Stimulated activated naive CD8-positive, alpha-beta T cell treated with anti-CD3 and anti-CD28 coated beads, Interleukin-15, amount 100 ng/mL, for 72 hours (primary cell): ENCODE measurements around the gene ABHD2.
"Not testable (repeated sequence)": the region's sequence is repeated elsewhere in the genome, so short reads cannot be mapped to it uniquely, and the experiment has no call there.

Experiments
- ATAC-seq: fragments of 150-1000 bp; cut with Tn5 transposase; 2 replicates; pipeline ENCODE4 v1.10.0; 2021; ENCODE audit warnings: mild to moderate bottlenecking, moderate library complexity
- DNase-seq, 2 donors: peaks; one replicate each; pipeline ENCODE4 v3.0.0; 2021 to 2022
- H3K27ac Mint-ChIP-seq, 2 donors: one replicate each; pipeline ENCODE4 v1.8.0; 2022; ENCODE audit warnings: mild to moderate bottlenecking in 2 of 2, mixed read lengths in 2 of 2, moderate library complexity in 2 of 2
- H3K27me3 Mint-ChIP-seq: one replicate; pipeline ENCODE4 v1.8.0; 2022; ENCODE audit warnings: mixed read lengths
- H3K4me1 Mint-ChIP-seq: one replicate; pipeline ENCODE4 v1.8.0; 2022; ENCODE audit warnings: mild to moderate bottlenecking, mixed read lengths
- H3K4me3 Mint-ChIP-seq, 2 donors: one replicate each; pipeline ENCODE4 v1.8.0; 2022; ENCODE audit warnings: mild to moderate bottlenecking in 2 of 2, mixed read lengths in 2 of 2, moderate library complexity in 1 of 2
- H3K9me3 Mint-ChIP-seq, 2 donors: one replicate each; pipeline ENCODE4 v1.8.0; 2022; ENCODE audit warnings: mixed read lengths in 2 of 2

The ABHD2 gene

GRCh38 chr15:89132611-89133507 is 44.6 kb downstream of the ABHD2 start:
- H3K27me3 Mint-ChIP-seq: no peaks in the 10 kb centered on the region
- DNase-seq (no peak), ATAC-seq (no peak)
- peaks cover 37% of the 10 kb centered on the region for H3K4me1 Mint-ChIP-seq
- peak overlapping the region in 1 of 2 donors; percentile 66 for H3K27ac Mint-ChIP-seq
- H3K9me3 Mint-ChIP-seq: no peaks in the 10 kb centered on the region
- peak overlapping the region; percentile 6 to 13 for H3K4me3 Mint-ChIP-seq

- H3K27me3 Mint-ChIP-seq, DNase-seq, H3K4me3 Mint-ChIP-seq, ATAC-seq, H3K9me3 Mint-ChIP-seq, H3K27ac Mint-ChIP-seq: not testable (repeated sequence)
- peaks cover 47% of the 10 kb centered on the region for H3K4me1 Mint-ChIP-seq
Observed at GRCh38 chr15:89135387-89136077, 47.3 kb downstream of the ABHD2 start.

GRCh38 chr15:89136078-89136806 is 48.0 kb downstream of the ABHD2 start:
- H3K27ac Mint-ChIP-seq: peak overlapping the region in 1 of 2 donors; percentile 55
- no peaks in the 10 kb centered on the region for H3K27me3 Mint-ChIP-seq
- DNase-seq (no peak), ATAC-seq (no peak)
- H3K9me3 Mint-ChIP-seq: no peaks in the 10 kb centered on the region
- peaks cover 45% of the 10 kb centered on the region for H3K4me1 Mint-ChIP-seq
- H3K4me3 Mint-ChIP-seq: peak overlapping the region in 1 of 2 donors; percentile 20

- Mint-ChIP-seq H3K27me3 (no peaks in the 10 kb centered on the region), H3K4me1 (peaks cover 48% of the 10 kb centered on the region), H3K9me3 (no peaks in the 10 kb centered on the region), H3K27ac (peak overlapping the region; percentile 22), H3K4me3 (no peak overlapping the region)
- DNase-seq: no peak
- ATAC-seq: peak; percentile 74
Observed at GRCh38 chr15:89136818-89137772, 48.8 kb downstream of the ABHD2 start.

GRCh38 chr15:89137926-89138325 is 49.7 kb downstream of the ABHD2 start:
- DNase-seq (no peak), ATAC-seq (no peak)
- Mint-ChIP-seq H3K9me3 (no peaks in the 10 kb centered on the region), H3K27ac (no peak overlapping the region), H3K27me3 (no peaks in the 10 kb centered on the region), H3K4me3 (no peak overlapping the region), H3K4me1 (peaks cover 54% of the 10 kb centered on the region)

- no peak overlapping the region for H3K27ac Mint-ChIP-seq
- ATAC-seq (no peak), DNase-seq (no peak)
- H3K4me1 Mint-ChIP-seq: peaks cover 56% of the 10 kb centered on the region
- H3K9me3 Mint-ChIP-seq: no peaks in the 10 kb centered on the region
- no peak overlapping the region for H3K4me3 Mint-ChIP-seq
- no peaks in the 10 kb centered on the region for H3K27me3 Mint-ChIP-seq
Observed at GRCh38 chr15:89138999-89139612, 50.9 kb downstream of the ABHD2 start.

GRCh38 chr15:89139613-89140499 is 51.6 kb downstream of the ABHD2 start:
- Mint-ChIP-seq H3K27me3 (no peaks in the 10 kb centered on the region), H3K9me3 (no peaks in the 10 kb centered on the region), H3K4me3 (no peak overlapping the region), H3K4me1 (peaks cover 64% of the 10 kb centered on the region), H3K27ac (peak overlapping the region in 1 of 2 donors; percentile 80)
- ATAC-seq (no peak), DNase-seq (no peak)

GRCh38 chr15:89140595-89140994 is 52.3 kb downstream of the ABHD2 start:
- no peak for ATAC-seq

GRCh38 chr15:89141159-89141558 is 52.9 kb downstream of the ABHD2 start:
- not testable (repeated sequence) for ATAC-seq, H3K9me3 Mint-ChIP-seq, H3K4me3 Mint-ChIP-seq, H3K27ac Mint-ChIP-seq, DNase-seq, H3K27me3 Mint-ChIP-seq
- peaks cover 70% of the 10 kb centered on the region for H3K4me1 Mint-ChIP-seq

More at GRCh38 chr15:89140595-89140994, 52.3 kb downstream of the ABHD2 start:
- Mint-ChIP-seq H3K4me3 (no peak overlapping the region), H3K27ac (no peak overlapping the region), H3K4me1 (peaks cover 71% of the 10 kb centered on the region), H3K27me3 (no peaks in the 10 kb centered on the region), H3K9me3 (no peaks in the 10 kb centered on the region)
- DNase-seq: no peak

GRCh38 chr15:89141885-89142284 is 53.6 kb downstream of the ABHD2 start:
- Mint-ChIP-seq H3K9me3 (no peaks in the 10 kb centered on the region), H3K27me3 (no peaks in the 10 kb centered on the region), H3K4me1 (peaks cover 63% of the 10 kb centered on the region), H3K27ac (peak overlapping the region; percentile 37 to 69), H3K4me3 (no peak overlapping the region)
- no peak for ATAC-seq
- no peak for DNase-seq

- Mint-ChIP-seq H3K27ac (peak overlapping the region in 1 of 2 donors; percentile 51), H3K9me3 (no peaks in the 10 kb centered on the region), H3K27me3 (no peaks in the 10 kb centered on the region), H3K4me3 (no peak overlapping the region), H3K4me1 (peaks cover 57% of the 10 kb centered on the region)
- DNase-seq: no peak
- ATAC-seq: no peak
Observed at GRCh38 chr15:89142423-89142822, 54.2 kb downstream of the ABHD2 start.

GRCh38 chr15:89143503-89144162 is 55.4 kb downstream of the ABHD2 start:
- Mint-ChIP-seq H3K9me3 (no peaks in the 10 kb centered on the region), H3K4me1 (peaks cover 53% of the 10 kb centered on the region), H3K27ac (no peak overlapping the region), H3K27me3 (no peaks in the 10 kb centered on the region), H3K4me3 (peak overlapping the region in 1 of 2 donors; percentile 32)
- no peak for DNase-seq
- ATAC-seq: peak; percentile 98

- H3K4me3 Mint-ChIP-seq: no peak overlapping the region
- no peak for ATAC-seq
- peaks cover 55% of the 10 kb centered on the region for H3K4me1 Mint-ChIP-seq
- H3K27me3 Mint-ChIP-seq: no peaks in the 10 kb centered on the region
- H3K9me3 Mint-ChIP-seq: no peaks in the 10 kb centered on the region
- no peak for DNase-seq
- peak overlapping the region in 1 of 2 donors; percentile 68 for H3K27ac Mint-ChIP-seq
Observed at GRCh38 chr15:89144491-89144890, 56.2 kb downstream of the ABHD2 start.
